ENCODE data around the gene GPX5.

The GPX5 gene

DNA sequence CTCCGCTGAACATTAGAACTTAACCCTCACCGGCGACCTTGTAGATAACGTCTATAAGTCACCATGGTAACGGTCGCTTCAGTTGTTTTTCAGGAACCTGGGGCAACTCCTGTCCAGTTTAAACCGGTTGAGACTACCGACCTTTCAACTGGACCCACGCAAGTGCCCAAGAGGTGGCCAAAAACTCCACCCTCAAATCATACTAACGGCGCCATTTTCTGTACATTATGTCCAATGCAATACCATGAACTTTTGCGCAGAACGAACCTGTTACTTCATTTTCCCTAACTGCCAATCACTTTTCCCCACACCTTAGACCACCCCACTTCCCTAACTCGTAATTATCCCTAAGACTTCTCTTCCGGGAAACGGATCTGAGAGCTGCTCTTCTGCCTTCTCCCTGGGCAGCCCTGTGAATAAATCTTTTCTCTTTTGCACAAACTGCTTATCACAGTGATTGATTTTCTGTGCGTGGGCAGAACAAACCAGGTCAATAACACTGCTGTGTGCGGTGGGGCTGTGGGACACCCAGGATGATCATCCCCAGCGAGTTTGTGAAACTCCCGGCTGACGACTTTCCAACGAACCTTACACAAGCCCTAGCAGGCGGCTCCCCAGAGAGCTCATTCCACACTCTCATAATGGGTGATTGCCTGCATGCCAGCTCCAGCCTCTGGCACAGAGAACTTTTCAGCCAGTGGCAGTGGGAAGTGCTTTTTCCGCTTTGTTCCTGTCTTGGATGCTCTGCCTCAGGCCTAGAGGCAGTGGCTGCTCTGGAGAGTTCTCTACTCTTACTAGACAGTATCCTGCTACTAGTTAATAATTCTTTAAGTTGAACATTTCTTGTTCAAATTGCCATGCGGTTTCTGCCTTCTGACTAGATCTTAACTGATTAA lies 28.6 kb downstream of the GPX5 start:
- DNase-seq (ENCODE audit: extremely low read depth in 1 of 2, low read depth in 1 of 2) = no peak

- DNase-seq (ENCODE audit: extremely low read depth in 1 of 2, low read depth in 1 of 2) = no peak
Measured at GRCh38 chr6:28555136-28555535, 29.5 kb downstream of the GPX5 start.

DNA sequence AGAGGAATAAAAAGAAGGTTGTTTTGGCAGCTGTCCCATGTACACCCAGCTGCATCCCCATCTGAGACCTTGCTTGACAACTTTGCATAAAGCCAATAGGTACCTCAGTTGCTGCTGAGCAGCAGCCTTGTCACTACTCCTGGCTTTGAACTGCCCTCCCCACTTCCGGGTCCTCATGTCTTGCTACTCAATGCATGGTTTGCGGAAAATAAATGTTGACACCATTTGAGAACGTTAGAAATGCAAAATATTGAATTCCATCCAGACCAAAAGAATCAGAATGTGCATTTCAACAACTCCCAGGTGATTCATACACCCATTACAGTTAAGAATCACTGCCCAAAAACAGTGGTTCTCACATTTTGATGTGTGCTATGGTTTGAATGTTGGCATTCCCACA lies 32.9 kb downstream of the GPX5 start:
- DNase-seq (ENCODE audit: extremely low read depth in 1 of 2, low read depth in 1 of 2) = no peak

GRCh38 chr6:28563430-28564095 lies 37.9 kb downstream of the GPX5 start:
- no peak for DNase-seq (ENCODE audit: extremely low read depth in 1 of 2, low read depth in 1 of 2)

GRCh38 chr6:28565823-28566526 lies 40.3 kb downstream of the GPX5 start:
- no peak for DNase-seq (ENCODE audit: extremely low read depth in 1 of 2, low read depth in 1 of 2)

DNA sequence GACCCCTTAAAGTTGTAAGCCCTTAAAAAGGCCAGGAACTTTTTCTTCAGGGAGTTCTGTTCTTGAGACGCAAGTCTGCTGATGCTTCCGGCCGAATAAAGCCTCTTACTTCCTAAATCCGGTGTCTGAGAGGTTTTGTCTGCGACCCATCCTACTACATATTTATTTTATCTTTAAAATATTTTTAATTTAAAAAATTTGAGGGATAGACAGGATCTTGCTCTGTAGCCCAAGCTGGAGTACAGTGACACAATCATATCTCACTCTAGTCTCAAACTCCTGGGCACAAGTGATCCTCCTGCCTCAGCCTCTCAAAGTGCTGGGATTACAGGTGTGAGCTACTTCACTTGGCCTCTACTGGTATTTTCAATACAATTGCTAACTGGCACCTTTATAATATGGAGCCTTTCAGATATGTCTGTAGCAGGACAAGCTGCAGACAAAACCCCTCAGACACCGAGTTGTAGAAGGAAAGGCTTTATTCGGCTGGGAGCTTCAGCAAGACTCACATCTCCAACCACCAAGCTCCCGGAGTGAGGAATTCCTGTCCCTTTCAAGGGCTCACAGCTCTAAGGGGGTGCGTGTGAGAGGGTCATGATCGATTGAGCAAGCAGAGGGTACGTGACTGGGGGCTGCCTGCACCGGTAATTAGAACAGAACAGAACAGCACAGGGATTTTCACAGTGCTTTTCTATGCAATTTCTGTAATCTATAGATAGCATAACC lies 41.0 kb downstream of the GPX5 start:
- no peak for DNase-seq (ENCODE audit: extremely low read depth in 1 of 2, low read depth in 1 of 2)

DNA sequence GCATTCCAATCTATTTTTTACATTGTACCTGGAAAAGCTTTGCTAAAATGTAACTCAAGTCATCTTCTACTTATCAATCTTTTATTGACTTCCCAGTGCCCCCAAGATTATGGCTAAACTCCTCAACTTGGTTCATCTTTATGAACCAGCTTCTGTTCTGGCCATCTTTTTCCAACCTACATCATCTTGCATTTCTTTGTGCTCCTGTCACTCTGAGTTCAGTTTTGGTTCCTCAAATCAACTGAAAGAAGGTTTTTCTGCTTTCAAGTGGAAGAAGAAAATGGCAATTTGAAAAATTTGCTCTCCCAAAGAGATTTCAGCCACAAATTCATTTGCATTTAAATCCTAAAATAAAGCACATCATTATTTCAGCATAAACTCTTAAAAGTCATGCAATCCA lies 41.8 kb downstream of the GPX5 start:
- DNase-seq (ENCODE audit: extremely low read depth in 1 of 2, low read depth in 1 of 2) = no peak

GRCh38 chr6:28568515-28569108 lies 42.9 kb downstream of the GPX5 start:
- no peak for DNase-seq (ENCODE audit: extremely low read depth in 1 of 2, low read depth in 1 of 2)

GRCh38 chr6:28569748-28570147 lies 44.1 kb downstream of the GPX5 start:
- DNase-seq (ENCODE audit: extremely low read depth in 1 of 2, low read depth in 1 of 2) = no peak

GRCh38 chr6:28580475-28580874 lies 54.8 kb downstream of the GPX5 start:
- DNase-seq (ENCODE audit: extremely low read depth in 1 of 2, low read depth in 1 of 2) = no peak

DNA sequence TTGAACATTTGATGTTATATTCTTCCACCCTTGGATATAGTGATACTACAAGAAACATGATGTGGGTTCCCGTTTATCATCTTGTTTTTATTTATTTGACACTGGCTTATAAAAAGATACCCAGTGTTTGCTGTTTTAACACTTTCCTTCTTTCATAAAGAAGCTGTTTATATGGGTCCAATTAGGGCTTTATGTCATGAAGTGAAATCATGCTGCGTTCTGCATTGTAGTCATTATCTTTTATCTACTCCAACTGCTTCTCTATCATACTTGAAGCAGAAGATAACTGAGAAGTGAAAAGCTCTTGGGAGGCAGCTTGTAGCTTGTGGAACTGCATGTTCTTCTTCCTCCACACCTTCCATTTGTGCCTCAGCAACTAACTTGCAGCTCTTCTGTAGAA lies 57.8 kb downstream of the GPX5 start:
- DNase-seq (ENCODE audit: extremely low read depth in 1 of 2, low read depth in 1 of 2) = no peak
